Activated CD4-positive, alpha-beta T cell treated with anti-CD3 and anti-CD28 coated beads, Interleukin-2, amount 50 U/mL, for 4 hours (primary cell): Measurements from ENCODE around the gene HNRNPA1L2.
A peak's percentile ranks its signal among the peaks of the same experiment; 100 is the strongest.
"Not testable (repeated sequence)": the region's sequence is repeated elsewhere in the genome, so short reads cannot be mapped to it uniquely, and the experiment has no call there.

Source experiments
- DNase-seq, 2 experiments: peaks; one replicate each; pipeline ENCODE4 v3.0.0-alpha.2; 2020

Gene HNRNPA1L2

GRCh38 chr13:52650731-52651130, 8.5 kb downstream of the HNRNPA1L2 start:
- DNase-seq: no peak

DNA sequence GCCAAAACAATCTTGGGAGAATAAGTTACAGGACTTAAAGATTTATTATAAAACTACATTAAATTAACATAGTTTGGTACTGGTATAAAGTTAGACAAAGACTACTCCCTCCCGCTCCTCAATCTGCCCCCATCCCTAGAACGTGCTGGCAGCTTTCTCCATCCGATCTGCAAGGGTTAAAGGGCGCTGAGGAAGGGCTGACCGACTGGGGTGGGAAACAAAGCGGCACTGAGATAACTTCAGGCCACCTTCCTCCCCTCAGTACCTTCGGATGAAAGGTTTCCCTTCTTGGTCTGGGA, 9.6 kb downstream of the HNRNPA1L2 start:
- no peak for DNase-seq

DNA sequence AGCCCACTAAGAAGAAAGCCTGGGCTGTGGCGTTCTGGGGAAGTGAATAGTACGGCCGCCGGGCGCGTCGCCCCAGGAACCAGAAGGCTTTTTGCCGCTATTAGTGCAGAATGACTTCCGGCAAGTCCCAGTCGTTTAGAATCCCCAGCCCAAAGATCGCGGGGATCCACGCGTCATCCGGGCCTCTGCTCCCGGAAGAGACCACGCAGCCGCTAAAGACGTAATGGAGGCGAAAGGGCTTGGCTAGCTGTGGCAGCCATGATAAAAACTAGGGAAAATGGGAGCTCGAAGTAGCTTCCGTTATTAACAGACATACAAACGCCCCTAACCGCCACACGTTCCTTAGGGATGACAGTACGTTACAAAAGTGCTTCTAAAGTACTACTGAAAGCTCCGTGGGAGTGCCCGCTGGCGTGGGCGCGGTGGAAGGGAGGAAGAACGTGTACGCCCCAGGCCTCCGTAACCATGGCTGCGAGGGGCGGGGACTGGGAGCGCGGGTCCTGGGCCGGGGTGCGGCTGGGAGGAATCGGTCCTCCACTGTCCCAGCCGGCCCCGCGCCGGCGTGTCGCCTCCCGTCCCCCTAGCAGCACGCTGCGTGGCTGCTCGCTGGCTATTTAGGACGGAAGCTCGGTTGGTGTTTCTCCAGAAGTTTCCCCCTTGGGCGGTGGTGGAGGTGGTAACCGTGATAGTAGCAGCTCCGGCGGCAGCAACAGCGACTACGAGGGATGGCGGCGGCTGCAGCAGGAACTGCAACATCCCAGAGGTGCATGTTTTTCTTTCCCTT, 10.2 kb downstream of the HNRNPA1L2 start, which contains the start of gene SUGT1:
TSS of gene SUGT1 (plus strand) at position 641 of the 784 bp plus-strand sequence. CDS start at position 726, 85 bp downstream.
- DNase-seq: peak; percentile 93 to 94

- DNase-seq: no peak
These were observed 10.7 kb downstream of the HNRNPA1L2 start for GRCh38 chr13:52652980-52653303.

- no peak for DNase-seq
These were observed 17.1 kb downstream of the HNRNPA1L2 start for GRCh38 chr13:52659340-52659739.

DNA sequence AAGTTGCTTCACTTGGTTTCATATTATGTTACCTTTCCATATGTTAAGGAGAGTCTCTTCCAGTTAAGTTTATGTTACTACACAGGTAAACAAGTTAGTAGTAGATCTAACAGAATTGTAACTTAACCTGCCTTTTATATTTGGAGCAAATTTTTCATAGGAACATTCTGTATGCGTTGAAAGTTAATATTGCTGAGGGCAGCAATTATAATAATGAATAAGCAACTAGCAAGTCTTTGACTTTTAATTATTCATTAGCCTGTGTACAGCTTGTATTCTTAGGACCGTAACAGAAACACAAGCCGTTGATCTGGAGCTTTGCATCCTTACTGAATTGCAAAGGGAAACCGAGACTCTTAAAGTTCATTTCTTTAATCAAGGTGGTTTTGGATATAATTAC, 22.0 kb downstream of the HNRNPA1L2 start:
- DNase-seq: no peak

- DNase-seq: no peak
These were observed 23.1 kb downstream of the HNRNPA1L2 start for GRCh38 chr13:52665325-52665724.

DNA sequence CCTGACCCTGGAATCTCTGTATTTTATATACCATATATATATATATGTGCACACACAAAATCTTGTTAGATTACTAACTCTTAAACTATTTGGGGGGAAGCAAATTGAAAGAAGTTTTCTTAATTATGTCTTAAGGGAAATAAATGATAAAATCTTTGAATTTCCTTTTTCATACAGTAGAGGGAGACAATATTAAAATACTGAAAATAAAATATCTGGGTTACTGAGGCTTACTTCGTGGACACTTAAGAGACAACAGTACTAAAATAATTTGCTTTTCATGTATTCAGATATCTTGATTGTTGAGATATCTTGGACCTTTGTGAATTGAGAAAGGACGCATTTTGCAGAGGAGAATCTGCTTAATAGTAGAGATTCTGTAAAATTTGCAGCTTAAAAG, 27.4 kb downstream of the HNRNPA1L2 start:
- DNase-seq: no peak

GRCh38 chr13:52670726-52671125, 28.5 kb downstream of the HNRNPA1L2 start:
- no peak for DNase-seq

DNA sequence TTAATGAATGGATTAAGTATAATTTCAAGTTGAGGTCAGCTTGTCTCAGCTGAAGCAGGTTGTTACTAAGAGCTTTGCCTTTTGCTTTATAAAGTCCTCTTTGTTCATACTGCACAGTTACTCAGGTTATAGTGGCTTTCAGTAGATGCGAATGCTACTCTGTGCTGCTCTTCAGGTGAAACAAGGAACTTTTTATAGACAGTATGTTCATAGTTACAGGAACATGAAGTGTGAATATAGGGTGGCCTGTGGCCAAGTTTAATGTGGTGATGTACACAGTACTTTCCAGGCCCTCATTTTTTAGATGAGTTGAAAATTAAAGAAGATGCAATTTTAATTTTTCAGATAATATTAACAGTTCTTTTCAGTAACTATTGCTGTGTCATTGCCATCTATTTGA, 31.2 kb downstream of the HNRNPA1L2 start:
- no peak for DNase-seq

DNA sequence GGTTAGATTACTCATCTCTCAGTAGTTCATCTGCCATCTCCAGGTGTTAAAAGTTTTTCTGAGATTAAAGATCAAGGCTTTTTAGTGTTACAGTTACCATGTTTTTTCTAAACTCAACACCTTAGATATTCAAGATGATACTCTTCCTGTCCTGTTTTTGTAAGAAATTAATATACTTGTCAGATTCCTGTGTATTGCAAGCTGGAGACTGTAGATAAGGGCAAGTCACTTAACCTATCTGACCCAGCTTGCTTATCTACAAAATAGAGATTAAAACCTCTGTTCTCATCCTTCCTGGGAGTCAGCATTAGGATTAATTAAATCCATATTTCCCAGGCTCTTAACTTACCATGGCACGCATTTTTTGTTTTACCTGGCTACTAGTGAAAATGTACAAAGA, 35.6 kb downstream of the HNRNPA1L2 start:
- DNase-seq: no peak

- not testable (repeated sequence) for DNase-seq
These were observed 43.6 kb downstream of the HNRNPA1L2 start for GRCh38 chr13:52685806-52686205.

DNA sequence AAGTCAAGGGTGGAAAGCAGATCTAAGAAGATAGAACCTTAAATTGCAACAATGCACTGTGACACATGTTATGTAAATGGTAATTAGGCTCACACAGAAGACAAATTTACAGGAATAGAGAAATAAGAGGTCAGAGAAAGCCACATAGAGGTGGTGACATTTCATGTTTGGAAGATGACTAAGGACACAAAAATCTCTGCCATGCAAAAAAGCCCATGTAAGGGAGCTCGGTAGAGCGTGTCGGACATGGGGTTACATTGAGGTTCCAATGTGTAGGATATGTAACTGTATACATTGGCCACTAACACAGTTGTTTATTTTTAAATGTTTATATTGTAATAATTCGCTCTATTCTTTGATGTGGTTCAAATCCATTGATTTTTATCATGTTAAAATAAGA, 44.1 kb downstream of the HNRNPA1L2 start:
- DNase-seq: no peak
